Calu3 (cell line): ENCODE results near the gene TRIP13. TPM values are rescaled to one million over a fixed set of nuclear protein-coding genes. Genes with fewer than 3 reads are reported as not detected.

Source experiments
- BruUV-seq: library from RNA; stranded (reverse); fragments of 400-500 nt; replicated peaks from 2 replicates; lab custom pipeline; 2021; lab: Mats Ljungman, UMichigan
- CTCF ChIA-PET: fragments of 300-600 bp; sonication (Branson Sonifier 250); formaldehyde crosslinking; loops from one replicate; lab custom pipeline; 2022; ENCODE audit warnings: antibody characterized with exemption; lab: Charles Lee
- DNase-seq: peaks from one replicate; pipeline ENCODE4 v3.0.0; 2022
- H3K27ac Mint-ChIP-seq: one replicate; pipeline ENCODE4 v1.8.0; 2022; ENCODE audit warnings: mixed read lengths; ENCODE audit not compliant: unreplicated experiment
- H3K27me3 Mint-ChIP-seq: one replicate; pipeline ENCODE4 v1.8.0; 2022; ENCODE audit warnings: mixed read lengths; ENCODE audit not compliant: unreplicated experiment
- H3K36me3 Mint-ChIP-seq: one replicate; pipeline ENCODE4 v1.8.0; 2022; ENCODE audit warnings: mild to moderate bottlenecking, moderate library complexity, mixed read lengths; ENCODE audit not compliant: insufficient read depth, unreplicated experiment
- H3K4me1 Mint-ChIP-seq: one replicate; pipeline ENCODE4 v1.8.0; 2022; ENCODE audit warnings: mild to moderate bottlenecking, low read depth, mixed read lengths; ENCODE audit not compliant: unreplicated experiment
- H3K4me3 Mint-ChIP-seq: one replicate; pipeline ENCODE4 v1.8.0; 2022; ENCODE audit warnings: mild to moderate bottlenecking, low read depth, moderate library complexity, mixed read lengths; ENCODE audit not compliant: unreplicated experiment
- H3K9me3 Mint-ChIP-seq: one replicate; pipeline ENCODE4 v1.8.0; 2022; ENCODE audit warnings: low read depth, mixed read lengths; ENCODE audit not compliant: unreplicated experiment
- CTCF ChIP-seq: fragments of 200-600 bp; IDR thresholded peaks from one replicate; pipeline ENCODE4 v1.8.0; 2022; ENCODE audit warnings: antibody characterized with exemption; ENCODE audit not compliant: unreplicated experiment
- intact Hi-C: fragments of 100-400 bp; cut with micrococcal nuclease; formaldehyde crosslinking; loops from one replicate; pipeline ENCODE4 v1.10.0; 2022; ENCODE audit not compliant: unreplicated experiment
- total RNA-seq: library from RNA; stranded (reverse); gene quantifications from 2 replicates; pipeline ENCODE4 v1.2.3, GENCODE V29; 2022

TRIP13 gene
- total RNA-seq, 1 experiment from 2014 or later = 29.9 TPM

GRCh38 chr5:861442-862366 lies 31.0 kb upstream of the TRIP13 start:
- no TSS peak for BruUV-seq
- CTCF ChIA-PET = no interaction called here
- H3K4me3 Mint-ChIP-seq = no peak overlapping the region
- no peaks in the 10 kb centered on the region for H3K9me3 Mint-ChIP-seq
- no peak overlapping the region for H3K27ac Mint-ChIP-seq
- peaks cover 22% of the 10 kb centered on the region for H3K36me3 Mint-ChIP-seq
- no peaks in the 10 kb centered on the region for H3K27me3 Mint-ChIP-seq
- intact Hi-C loops = no loop called here
- no peak for TF ChIP-seq CTCF
- no peak for DNase-seq
- H3K4me1 Mint-ChIP-seq = no peaks in the 10 kb centered on the region

- CTCF ChIA-PET = no interaction called here
- H3K36me3 Mint-ChIP-seq = peaks cover 25% of the 10 kb centered on the region
- no peaks in the 10 kb centered on the region for H3K27me3 Mint-ChIP-seq
- no TSS peak for BruUV-seq
- H3K4me3 Mint-ChIP-seq = no peak overlapping the region
- H3K9me3 Mint-ChIP-seq = no peaks in the 10 kb centered on the region
- no peak for DNase-seq
- no peak for TF ChIP-seq CTCF
- H3K4me1 Mint-ChIP-seq = no peaks in the 10 kb centered on the region
- H3K27ac Mint-ChIP-seq = no peak overlapping the region
- intact Hi-C loops = no loop called here
Observed at GRCh38 chr5:862367-863243, 30.1 kb upstream of the TRIP13 start.

DNA sequence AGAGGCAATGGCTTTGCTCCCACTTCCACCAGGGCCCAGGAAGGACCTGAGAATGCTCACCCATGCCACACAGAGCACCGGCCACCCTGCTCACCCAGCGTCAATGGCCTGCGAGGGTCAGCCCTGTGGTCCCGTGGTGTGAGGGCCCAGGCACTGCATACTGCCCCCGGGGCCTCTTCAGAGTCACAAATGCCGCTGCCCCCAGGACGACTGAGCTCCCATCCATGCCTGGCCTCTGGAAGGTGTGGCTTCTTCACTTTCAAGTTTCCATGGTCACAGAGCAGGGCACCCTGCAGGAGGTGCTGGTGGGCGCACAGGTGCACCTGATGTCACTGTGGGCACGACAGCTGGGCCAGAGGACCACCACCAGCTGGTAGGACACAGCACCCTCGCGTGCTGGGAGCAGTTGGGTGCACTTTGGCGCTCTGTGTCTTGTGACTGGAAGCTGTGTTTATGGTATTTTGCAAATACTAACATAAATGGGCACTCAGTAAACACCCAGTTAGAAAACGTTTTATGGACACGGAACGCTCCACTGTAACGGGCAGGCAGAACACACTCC lies 29.4 kb upstream of the TRIP13 start:
- Mint-ChIP-seq H3K4me1 (no peaks in the 10 kb centered on the region), H3K9me3 (no peaks in the 10 kb centered on the region), H3K27ac (no peak overlapping the region), H3K4me3 (no peak overlapping the region), H3K27me3 (no peaks in the 10 kb centered on the region), H3K36me3 (peaks cover 22% of the 10 kb centered on the region)
- no peak for DNase-seq
- intact Hi-C loops = no loop called here
- BruUV-seq = no TSS peak
- CTCF ChIA-PET = no interaction called here
- no peak for TF ChIP-seq CTCF

- CTCF ChIA-PET = interaction anchor here (0.7 kb wide), 1 partner anchor 487 kb away, joined by 10 read pairs; no protein-coding TSS in a partner anchor
- intact Hi-C loops = no loop called here
- Mint-ChIP-seq H3K27me3 (no peaks in the 10 kb centered on the region), H3K9me3 (no peaks in the 10 kb centered on the region), H3K4me3 (no peak overlapping the region), H3K4me1 (no peaks in the 10 kb centered on the region), H3K27ac (no peak overlapping the region), H3K36me3 (peaks cover 27% of the 10 kb centered on the region)
- BruUV-seq = no TSS peak
- DNase-seq = no peak
- no peak for TF ChIP-seq CTCF
Observed at GRCh38 chr5:864492-865167, 28.1 kb upstream of the TRIP13 start.
